ENCODE data around the gene FAM25A.
"Not testable (repeated sequence)": the region's sequence is repeated elsewhere in the genome, so short reads cannot be mapped to it uniquely, and the experiment has no call there.

DNA sequence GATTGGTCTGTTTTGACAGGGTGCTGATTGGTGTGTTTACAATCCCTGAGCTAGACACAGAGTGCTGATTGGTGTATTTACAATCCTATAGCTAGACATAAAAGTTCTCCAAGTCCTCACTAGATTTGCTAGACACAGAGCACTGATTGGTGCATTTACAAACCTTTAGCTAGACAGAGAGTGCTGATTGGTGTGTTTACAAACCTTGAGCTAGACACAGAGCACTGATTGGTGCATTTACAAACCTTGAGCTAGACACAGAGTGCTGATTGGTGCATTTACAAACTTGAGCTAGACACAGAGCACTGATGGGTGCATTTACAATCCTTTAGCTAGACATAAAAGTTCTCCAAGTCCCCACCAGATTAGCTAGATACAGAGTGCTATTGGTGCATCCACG, 10.3 kb downstream of the FAM25A start:
- TF ChIP-seq POLR2AphosphoS5, POLR2A, EP300 (IDR thresholded peaks at IDR 0.05): not testable (repeated sequence)
- TF ChIP-seq, protein P1, sequence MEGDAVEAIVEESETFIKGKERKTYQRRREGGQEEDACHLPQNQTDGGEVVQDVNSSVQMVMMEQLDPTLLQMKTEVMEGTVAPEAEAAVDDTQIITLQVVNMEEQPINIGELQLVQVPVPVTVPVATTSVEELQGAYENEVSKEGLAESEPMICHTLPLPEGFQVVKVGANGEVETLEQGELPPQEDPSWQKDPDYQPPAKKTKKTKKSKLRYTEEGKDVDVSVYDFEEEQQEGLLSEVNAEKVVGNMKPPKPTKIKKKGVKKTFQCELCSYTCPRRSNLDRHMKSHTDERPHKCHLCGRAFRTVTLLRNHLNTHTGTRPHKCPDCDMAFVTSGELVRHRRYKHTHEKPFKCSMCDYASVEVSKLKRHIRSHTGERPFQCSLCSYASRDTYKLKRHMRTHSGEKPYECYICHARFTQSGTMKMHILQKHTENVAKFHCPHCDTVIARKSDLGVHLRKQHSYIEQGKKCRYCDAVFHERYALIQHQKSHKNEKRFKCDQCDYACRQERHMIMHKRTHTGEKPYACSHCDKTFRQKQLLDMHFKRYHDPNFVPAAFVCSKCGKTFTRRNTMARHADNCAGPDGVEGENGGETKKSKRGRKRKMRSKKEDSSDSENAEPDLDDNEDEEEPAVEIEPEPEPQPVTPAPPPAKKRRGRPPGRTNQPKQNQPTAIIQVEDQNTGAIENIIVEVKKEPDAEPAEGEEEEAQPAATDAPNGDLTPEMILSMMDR (IDR thresholded peaks at IDR 0.05): not testable (repeated sequence)

Data from suprapubic skin (tissue), 4 donors.